ENCODE measurements around the gene PIM1. TPM values are rescaled to one million over a fixed set of nuclear protein-coding genes. Genes with fewer than 3 reads are reported as not detected.
"Not testable (repeated sequence)": the region's sequence is repeated elsewhere in the genome, so short reads cannot be mapped to it uniquely, and the experiment has no call there.

PIM1 gene
- total RNA-seq, 2 experiments from 2014 or later, result 24.7 to 31.4 TPM

DNA sequence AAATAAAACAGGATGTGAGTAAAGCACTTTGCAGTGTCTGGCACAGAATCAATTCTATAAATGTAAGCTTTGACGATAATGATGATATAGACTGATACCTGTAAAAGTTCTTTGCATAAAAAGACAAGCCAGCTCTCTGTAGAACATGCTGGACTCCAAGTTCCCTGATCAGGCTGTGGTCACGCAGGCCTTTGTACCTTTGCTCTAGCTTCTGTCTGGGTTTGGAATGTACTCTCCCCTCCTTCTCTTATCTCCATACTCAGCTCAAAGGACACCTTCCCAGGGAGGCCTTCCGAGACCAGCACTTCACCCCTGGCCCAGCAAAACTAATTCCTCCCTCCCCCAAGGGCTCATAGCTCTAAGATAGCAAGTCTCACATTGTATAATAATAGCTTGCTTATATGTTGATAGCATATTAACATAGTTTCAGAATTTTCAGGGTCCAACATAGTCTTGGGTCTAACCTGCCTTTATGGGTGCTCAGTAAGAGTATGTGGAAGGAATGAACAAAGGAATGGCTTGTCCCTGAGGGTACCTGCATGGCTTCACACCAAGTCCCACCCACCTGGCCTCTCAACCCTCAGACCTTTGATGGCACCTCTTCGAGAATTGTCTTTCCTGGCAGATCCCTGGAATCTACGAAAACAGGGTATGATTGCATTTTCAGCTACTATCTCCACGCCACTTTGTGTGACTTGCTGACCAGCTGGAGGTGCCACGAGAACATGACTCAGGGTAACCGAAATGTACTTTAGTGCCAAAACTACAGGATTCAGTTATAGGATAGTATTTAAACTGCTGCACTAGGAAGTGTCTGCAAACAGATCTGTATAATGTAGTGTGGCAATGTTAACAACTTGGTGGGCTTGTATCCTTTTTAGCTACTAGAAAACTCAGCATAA is 41.7 kb upstream of the PIM1 start:
- Histone ChIP-seq H3K9me3 (ENCODE audit: low read length) (no peaks in the 10 kb centered on the region), H2AFZ (ENCODE audit: low read length) (no peak overlapping the region), H3K4me1 (ENCODE audit: insufficient read depth, low read length, poor library complexity, severe bottlenecking) (no peaks in the 10 kb centered on the region), H3K4me2 (ENCODE audit: low read length) (no peak overlapping the region), H3K79me2 (ENCODE audit: insufficient read depth, low read depth, low read length) (no peaks in the 10 kb centered on the region), H3K9me2 (ENCODE audit: insufficient read depth, low read length) (no peaks in the 10 kb centered on the region), H3K4me3 (ENCODE audit: low read depth, low read length, poor library complexity, severe bottlenecking) (no peak overlapping the region), H3K36me3 (ENCODE audit: insufficient read depth, low read length) (no peaks in the 10 kb centered on the region), H4K20me1 (ENCODE audit: insufficient read depth, low read length) (no peaks in the 10 kb centered on the region), H3K27ac (ENCODE audit: low read depth, low read length, poor library complexity, severe bottlenecking) (no peak overlapping the region)
- BruUV-seq (replicated peaks), result no TSS peak
- intact Hi-C loops (cut with micrococcal nuclease; ENCODE audit: unreplicated experiment), result no loop called here
- no peak for DNase-seq (ENCODE audit: low spot score)
- CTCF ChIA-PET (ENCODE audit: unreplicated experiment), result interaction anchor here (0.6 kb wide), 1 partner anchor 129 kb away, joined by 3 read pairs; no protein-coding TSS in a partner anchor
- POLR2A ChIA-PET, result interaction anchor here (0.7 to 1.5 kb wide), 5 partner anchors 9 to 558 kb away, joined by 3 to 6 read pairs (median 4); no protein-coding TSS in a partner anchor
- TF ChIP-seq, protein P1, sequence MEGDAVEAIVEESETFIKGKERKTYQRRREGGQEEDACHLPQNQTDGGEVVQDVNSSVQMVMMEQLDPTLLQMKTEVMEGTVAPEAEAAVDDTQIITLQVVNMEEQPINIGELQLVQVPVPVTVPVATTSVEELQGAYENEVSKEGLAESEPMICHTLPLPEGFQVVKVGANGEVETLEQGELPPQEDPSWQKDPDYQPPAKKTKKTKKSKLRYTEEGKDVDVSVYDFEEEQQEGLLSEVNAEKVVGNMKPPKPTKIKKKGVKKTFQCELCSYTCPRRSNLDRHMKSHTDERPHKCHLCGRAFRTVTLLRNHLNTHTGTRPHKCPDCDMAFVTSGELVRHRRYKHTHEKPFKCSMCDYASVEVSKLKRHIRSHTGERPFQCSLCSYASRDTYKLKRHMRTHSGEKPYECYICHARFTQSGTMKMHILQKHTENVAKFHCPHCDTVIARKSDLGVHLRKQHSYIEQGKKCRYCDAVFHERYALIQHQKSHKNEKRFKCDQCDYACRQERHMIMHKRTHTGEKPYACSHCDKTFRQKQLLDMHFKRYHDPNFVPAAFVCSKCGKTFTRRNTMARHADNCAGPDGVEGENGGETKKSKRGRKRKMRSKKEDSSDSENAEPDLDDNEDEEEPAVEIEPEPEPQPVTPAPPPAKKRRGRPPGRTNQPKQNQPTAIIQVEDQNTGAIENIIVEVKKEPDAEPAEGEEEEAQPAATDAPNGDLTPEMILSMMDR (conservative IDR thresholded peaks at IDR 0.05; ENCODE audit: low read length), result no peak
- no peak for TF ChIP-seq EZH2phosphoT487 (IDR thresholded peaks at IDR 0.05; ENCODE audit: borderline replicate concordance, low read depth, low read length)

DNA sequence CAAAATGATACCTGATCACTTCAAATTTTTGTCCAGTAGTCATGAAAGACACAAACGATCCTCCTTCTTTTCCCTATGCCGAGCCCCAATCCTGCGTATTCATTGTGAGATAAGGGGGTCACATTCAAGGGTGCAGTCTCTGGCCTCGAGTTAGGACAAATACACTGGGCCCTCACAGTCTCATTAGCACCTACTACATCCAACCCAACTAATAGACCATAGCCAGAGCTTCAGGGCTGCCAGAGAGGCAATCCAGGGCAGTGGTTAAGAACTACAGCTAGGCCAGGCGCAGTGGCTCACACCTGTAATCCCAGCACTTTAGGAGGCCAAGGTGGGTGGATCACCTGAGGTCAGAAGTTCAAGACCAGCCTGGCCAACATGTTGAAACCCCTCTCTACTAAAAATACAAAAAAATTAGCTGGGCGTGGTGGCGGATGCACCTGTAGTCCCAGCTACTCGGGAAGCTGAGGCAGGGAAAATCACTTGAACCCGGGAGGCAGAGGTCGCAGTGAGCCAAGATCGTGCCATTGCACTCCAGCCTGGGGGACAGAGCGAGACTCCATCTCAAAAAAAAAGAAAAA is 41.0 kb upstream of the PIM1 start:
- H3K27ac ChIP-seq (ENCODE audit: low read depth, low read length, poor library complexity, severe bottlenecking); H3K9me3 ChIP-seq (ENCODE audit: low read length); H3K36me3 ChIP-seq (ENCODE audit: insufficient read depth, low read length); intact Hi-C loops (cut with micrococcal nuclease; ENCODE audit: unreplicated experiment); H4K20me1 ChIP-seq (ENCODE audit: insufficient read depth, low read length); H2AFZ ChIP-seq (ENCODE audit: low read length); H3K79me2 ChIP-seq (ENCODE audit: insufficient read depth, low read depth, low read length); H3K9me2 ChIP-seq (ENCODE audit: insufficient read depth, low read length); H3K4me3 ChIP-seq (ENCODE audit: low read depth, low read length, poor library complexity, severe bottlenecking); H3K4me2 ChIP-seq (ENCODE audit: low read length); BruUV-seq (replicated peaks); DNase-seq (ENCODE audit: low spot score); H3K4me1 ChIP-seq (ENCODE audit: insufficient read depth, low read length, poor library complexity, severe bottlenecking): not testable (repeated sequence)
- POLR2A ChIA-PET, result interaction anchor here (0.5 to 1.5 kb wide), 6 partner anchors 10 to 49 kb away, joined by 3 to 6 read pairs (median 4); no protein-coding TSS in a partner anchor
- CTCF ChIA-PET (ENCODE audit: unreplicated experiment), result interaction anchor here (0.6 kb wide), 1 partner anchor 128 kb away, joined by 3 read pairs; no protein-coding TSS in a partner anchor

DNA sequence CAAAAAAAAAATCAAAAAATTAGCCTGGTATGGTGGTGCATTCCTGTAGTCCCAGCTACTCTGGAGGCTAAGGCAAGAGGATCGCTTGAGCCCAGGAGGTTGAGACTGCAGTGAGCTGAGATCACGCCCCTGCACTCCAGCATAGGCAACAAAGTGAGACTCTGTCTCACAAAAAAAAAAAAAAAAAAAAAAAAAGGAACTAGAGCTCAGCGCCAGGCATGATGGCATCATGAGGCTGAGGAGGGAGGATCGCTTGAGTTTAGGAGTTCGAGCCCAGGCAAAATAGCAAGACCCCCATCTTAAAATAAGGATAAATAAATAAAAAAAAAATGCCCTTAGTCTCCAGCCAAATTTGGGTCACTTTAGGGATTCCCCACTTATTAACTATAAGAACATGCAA is 40.4 kb upstream of the PIM1 start:
- POLR2A ChIA-PET, result interaction anchor here (0.5 to 0.9 kb wide), 4 partner anchors 15 to 112 kb away, joined by 3 read pairs; no protein-coding TSS in a partner anchor
- H3K79me2 ChIP-seq (ENCODE audit: insufficient read depth, low read depth, low read length), result no peaks in the 10 kb centered on the region
- no peaks in the 10 kb centered on the region for H3K4me1 ChIP-seq (ENCODE audit: insufficient read depth, low read length, poor library complexity, severe bottlenecking)
- no peak overlapping the region for H3K4me2 ChIP-seq (ENCODE audit: low read length)
- BruUV-seq (replicated peaks), result no TSS peak
- DNase-seq (ENCODE audit: low spot score), result no peak
- H3K9me3 ChIP-seq (ENCODE audit: low read length), result no peaks in the 10 kb centered on the region
- H3K27ac ChIP-seq (ENCODE audit: low read depth, low read length, poor library complexity, severe bottlenecking), result no peak overlapping the region
- no peaks in the 10 kb centered on the region for H3K9me2 ChIP-seq (ENCODE audit: insufficient read depth, low read length)
- intact Hi-C loops (cut with micrococcal nuclease; ENCODE audit: unreplicated experiment), result no loop called here
- H3K4me3 ChIP-seq (ENCODE audit: low read depth, low read length, poor library complexity, severe bottlenecking), result no peak overlapping the region
- H3K36me3 ChIP-seq (ENCODE audit: insufficient read depth, low read length), result no peaks in the 10 kb centered on the region
- TF ChIP-seq, protein P1 (conservative IDR thresholded peaks at IDR 0.05; ENCODE audit: low read length), result no peak
- TF ChIP-seq EZH2phosphoT487 (IDR thresholded peaks at IDR 0.05; ENCODE audit: borderline replicate concordance, low read depth, low read length), result no peak
- H2AFZ ChIP-seq (ENCODE audit: low read length), result no peak overlapping the region
- H4K20me1 ChIP-seq (ENCODE audit: insufficient read depth, low read length), result no peaks in the 10 kb centered on the region
- CTCF ChIA-PET (ENCODE audit: unreplicated experiment), result no interaction called here
